Measurements from ENCODE around the gene NLE1. TPM values are rescaled to one million over a fixed set of nuclear protein-coding genes. Genes with fewer than 3 reads are reported as not detected.

NLE1 gene
- total and polyA plus RNA-seq, 2 of the 8 experiments (the other 6 are each of a cell fraction or from before 2014, with no cell fraction given), result 50.4 to 51.5 TPM

DNA sequence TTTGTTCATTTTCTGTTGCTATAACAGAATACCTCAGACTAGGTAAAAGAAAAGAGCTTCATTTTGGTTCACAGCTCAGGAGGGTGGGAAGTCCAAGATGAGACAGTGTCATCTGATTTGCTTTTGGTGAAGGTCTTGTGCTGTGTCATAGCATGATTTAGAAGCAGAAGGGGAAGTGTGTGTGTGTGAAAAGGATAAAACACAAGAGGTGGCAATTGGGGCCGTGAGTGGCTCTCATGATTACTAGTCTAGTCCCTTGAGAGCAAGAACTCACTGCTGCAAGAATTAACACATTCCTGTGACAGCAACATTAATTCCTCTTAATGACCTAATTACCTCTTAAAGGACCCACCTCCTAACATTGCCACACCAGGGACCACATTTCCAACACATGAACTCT lies 43.7 kb upstream of the NLE1 start (continued):
- TF ChIP-seq RBBP5 (IDR thresholded peaks at IDR 0.05; ENCODE audit: borderline replicate concordance, low read depth, low read length) (no peak), ASH2L (IDR thresholded peaks at IDR 0.05; ENCODE audit: low read length) (no peak), JUND (IDR thresholded peaks at IDR 0.05; ENCODE audit: low read length) (no peak), SIN3A (conservative IDR thresholded peaks at IDR 0.05 in 1 of 2, IDR thresholded peaks at IDR 0.05 in 1 of 2; ENCODE audit: low read depth in 1 of 2, low read length in 2 of 2) (no peak)
- TF ChIP-seq, protein P1, sequence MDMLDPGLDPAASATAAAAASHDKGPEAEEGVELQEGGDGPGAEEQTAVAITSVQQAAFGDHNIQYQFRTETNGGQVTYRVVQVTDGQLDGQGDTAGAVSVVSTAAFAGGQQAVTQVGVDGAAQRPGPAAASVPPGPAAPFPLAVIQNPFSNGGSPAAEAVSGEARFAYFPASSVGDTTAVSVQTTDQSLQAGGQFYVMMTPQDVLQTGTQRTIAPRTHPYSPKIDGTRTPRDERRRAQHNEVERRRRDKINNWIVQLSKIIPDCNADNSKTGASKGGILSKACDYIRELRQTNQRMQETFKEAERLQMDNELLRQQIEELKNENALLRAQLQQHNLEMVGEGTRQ (IDR thresholded peaks at IDR 0.05; ENCODE audit: low read length), result no peak
